Fibroblast of skin of right quadriceps (primary cell): ENCODE data around the gene GFI1B.
"Not testable (repeated sequence)": the region's sequence is repeated elsewhere in the genome, so short reads cannot be mapped to it uniquely, and the experiment has no call there.

ENCODE experiments used
- DNase-seq: peaks from one replicate; pipeline ENCODE4 v3.0.0-alpha.2; 2013

Gene GFI1B

GRCh38 chr9:132991351-132992300 lies 13.1 kb downstream of the GFI1B start:
- no peak for DNase-seq

- DNase-seq: no peak
Measured at GRCh38 chr9:132993511-132993939, 15.0 kb downstream of the GFI1B start.

GRCh38 chr9:132994410-132995120 lies 16.1 kb downstream of the GFI1B start:
- peak; percentile 19 for DNase-seq

GRCh38 chr9:132995121-132995420 lies 16.6 kb downstream of the GFI1B start:
- no peak for DNase-seq

GRCh38 chr9:132995879-132996278 lies 17.4 kb downstream of the GFI1B start:
- no peak for DNase-seq

GRCh38 chr9:132996526-132996925 lies 18.0 kb downstream of the GFI1B start:
- DNase-seq: no peak

- peak; percentile 13 for DNase-seq
Measured at GRCh38 chr9:132997591-132997990, 19.1 kb downstream of the GFI1B start.

- DNase-seq: not testable (repeated sequence)
Measured at GRCh38 chr9:132998221-132998620, 19.7 kb downstream of the GFI1B start.

- DNase-seq: no peak
Measured at GRCh38 chr9:132998831-132999635, 20.5 kb downstream of the GFI1B start.

- DNase-seq: no peak
Measured at GRCh38 chr9:133002147-133003070, 23.9 kb downstream of the GFI1B start.

GRCh38 chr9:133003071-133003461 lies 24.6 kb downstream of the GFI1B start:
- DNase-seq: no peak

- DNase-seq: no peak
Measured at GRCh38 chr9:133003671-133004090, 25.2 kb downstream of the GFI1B start.

GRCh38 chr9:133004091-133004998 lies 25.9 kb downstream of the GFI1B start:
- DNase-seq: no peak

GRCh38 chr9:133004999-133005760 lies 26.7 kb downstream of the GFI1B start:
- no peak for DNase-seq

GRCh38 chr9:133005957-133006356 lies 27.5 kb downstream of the GFI1B start:
- DNase-seq: no peak

GRCh38 chr9:133006731-133007352 lies 28.3 kb downstream of the GFI1B start:
- no peak for DNase-seq

GRCh38 chr9:133008406-133008805 lies 29.9 kb downstream of the GFI1B start:
- DNase-seq: no peak

GRCh38 chr9:133008824-133009223 lies 30.3 kb downstream of the GFI1B start:
- DNase-seq: no peak

- DNase-seq: no peak
Measured at GRCh38 chr9:133009906-133010582, 31.6 kb downstream of the GFI1B start.
